ENCODE measurements around the gene SRSF4.
A peak's percentile ranks its signal among the peaks of the same experiment; 100 is the strongest.
"Not testable (repeated sequence)": the region's sequence is repeated elsewhere in the genome, so short reads cannot be mapped to it uniquely, and the experiment has no call there.

Gene SRSF4

GRCh38 chr1:29121936-29122681 lies 59.6 kb downstream of the SRSF4 start:
- no peak for TF ChIP-seq TAF1 (IDR thresholded peaks at IDR 0.05; ENCODE audit: borderline replicate concordance, low read depth, low read length)
- TF ChIP-seq POLR2A (IDR thresholded peaks at IDR 0.05; ENCODE audit: low read depth, low read length): no peak
- no peak for TF ChIP-seq POLR2AphosphoS5 (IDR thresholded peaks at IDR 0.05; ENCODE audit: low read depth, low read length)
- no peak for DNase-seq (ENCODE audit: insufficient read length)
- no peak for FAIRE-seq

GRCh38 chr1:29121516-29121935 lies 60.2 kb downstream of the SRSF4 start:
- TF ChIP-seq TAF1 (IDR thresholded peaks at IDR 0.05; ENCODE audit: borderline replicate concordance, low read depth, low read length) (no peak), POLR2AphosphoS5 (IDR thresholded peaks at IDR 0.05; ENCODE audit: low read depth, low read length) (no peak), POLR2A (IDR thresholded peaks at IDR 0.05; ENCODE audit: low read depth, low read length) (no peak)
- FAIRE-seq (no peak), DNase-seq (ENCODE audit: insufficient read length) (no peak)

- no peak for TF ChIP-seq POLR2AphosphoS5 (IDR thresholded peaks at IDR 0.05; ENCODE audit: low read depth, low read length)
- no peak for TF ChIP-seq POLR2A (IDR thresholded peaks at IDR 0.05; ENCODE audit: low read depth, low read length)
- TF ChIP-seq TAF1 (IDR thresholded peaks at IDR 0.05; ENCODE audit: borderline replicate concordance, low read depth, low read length): no peak
- DNase-seq (ENCODE audit: insufficient read length) (peak; percentile 75), FAIRE-seq (no peak)
These were observed 60.7 kb downstream of the SRSF4 start for GRCh38 chr1:29120947-29121485.

GRCh38 chr1:29120367-29120766 lies 61.3 kb downstream of the SRSF4 start:
- no peak for TF ChIP-seq POLR2A (IDR thresholded peaks at IDR 0.05; ENCODE audit: low read depth, low read length)
- TF ChIP-seq TAF1 (IDR thresholded peaks at IDR 0.05; ENCODE audit: borderline replicate concordance, low read depth, low read length): no peak
- TF ChIP-seq POLR2AphosphoS5 (IDR thresholded peaks at IDR 0.05; ENCODE audit: low read depth, low read length): no peak
- DNase-seq (ENCODE audit: insufficient read length) (no peak), FAIRE-seq (no peak)

- DNase-seq (ENCODE audit: insufficient read length): no peak
- no peak for FAIRE-seq
- TF ChIP-seq POLR2A (IDR thresholded peaks at IDR 0.05; ENCODE audit: low read depth, low read length) (no peak), TAF1 (IDR thresholded peaks at IDR 0.05; ENCODE audit: borderline replicate concordance, low read depth, low read length) (no peak), POLR2AphosphoS5 (IDR thresholded peaks at IDR 0.05; ENCODE audit: low read depth, low read length) (no peak)
These were observed 62.4 kb downstream of the SRSF4 start for GRCh38 chr1:29119121-29119929.

- TF ChIP-seq POLR2A (IDR thresholded peaks at IDR 0.05; ENCODE audit: low read depth, low read length) (no peak), POLR2AphosphoS5 (IDR thresholded peaks at IDR 0.05; ENCODE audit: low read depth, low read length) (no peak), TAF1 (IDR thresholded peaks at IDR 0.05; ENCODE audit: borderline replicate concordance, low read depth, low read length) (no peak)
- DNase-seq (ENCODE audit: insufficient read length) (no peak), FAIRE-seq (no peak)
These were observed 64.3 kb downstream of the SRSF4 start for GRCh38 chr1:29117381-29117780.

- TF ChIP-seq POLR2AphosphoS5 (IDR thresholded peaks at IDR 0.05; ENCODE audit: low read depth, low read length): no peak
- TF ChIP-seq POLR2A (IDR thresholded peaks at IDR 0.05; ENCODE audit: low read depth, low read length): no peak
- no peak for TF ChIP-seq TAF1 (IDR thresholded peaks at IDR 0.05; ENCODE audit: borderline replicate concordance, low read depth, low read length)
These were observed 67.0 kb downstream of the SRSF4 start for GRCh38 chr1:29114654-29115053.

GRCh38 chr1:29113413-29114117 lies 68.1 kb downstream of the SRSF4 start:
- DNase-seq (ENCODE audit: insufficient read length): no peak
- no peak for FAIRE-seq
- TF ChIP-seq TAF1 (IDR thresholded peaks at IDR 0.05; ENCODE audit: borderline replicate concordance, low read depth, low read length) (no peak), POLR2AphosphoS5 (IDR thresholded peaks at IDR 0.05; ENCODE audit: low read depth, low read length) (no peak), POLR2A (IDR thresholded peaks at IDR 0.05; ENCODE audit: low read depth, low read length) (no peak)

More at GRCh38 chr1:29114654-29115053, 67.0 kb downstream of the SRSF4 start:
- no peak for DNase-seq (ENCODE audit: insufficient read length)
- no peak for FAIRE-seq

GRCh38 chr1:29112705-29113412 lies 68.8 kb downstream of the SRSF4 start:
- FAIRE-seq (no peak), DNase-seq (ENCODE audit: insufficient read length) (no peak)
- TF ChIP-seq POLR2A (IDR thresholded peaks at IDR 0.05; ENCODE audit: low read depth, low read length) (no peak), POLR2AphosphoS5 (IDR thresholded peaks at IDR 0.05; ENCODE audit: low read depth, low read length) (no peak), TAF1 (IDR thresholded peaks at IDR 0.05; ENCODE audit: borderline replicate concordance, low read depth, low read length) (no peak)

- not testable (repeated sequence) for FAIRE-seq; DNase-seq (ENCODE audit: insufficient read length)
These were observed 73.7 kb downstream of the SRSF4 start for GRCh38 chr1:29108041-29108440.

GRCh38 chr1:29105822-29106221 lies 75.9 kb downstream of the SRSF4 start:
- DNase-seq (ENCODE audit: insufficient read length) (no peak), FAIRE-seq (no peak)
- TF ChIP-seq POLR2A (IDR thresholded peaks at IDR 0.05; ENCODE audit: low read depth, low read length): no peak

All from GM12892 (cell line).